CD4-positive, alpha-beta T cell treated with Interleukin-4 for 1 hour (primary cell): ENCODE measurements around the gene LIX1L.
A peak's percentile ranks its signal among the peaks of the same experiment; 100 is the strongest.

Experiments used
- DNase-seq, 2 donors: peaks; one replicate each; pipeline ENCODE4 v3.0.0-alpha.2; 2020 to 2022

The LIX1L gene

GRCh38 chr1:145891587-145892485 lies 66.0 kb downstream of the LIX1L start:
- DNase-seq, result peak; percentile 47 to 57

GRCh38 chr1:145891143-145891542 lies 66.7 kb downstream of the LIX1L start:
- DNase-seq, result no peak

GRCh38 chr1:145889722-145890121 lies 68.1 kb downstream of the LIX1L start:
- no peak for DNase-seq

- no peak for DNase-seq
Observed at GRCh38 chr1:145887631-145888030, 70.2 kb downstream of the LIX1L start.

GRCh38 chr1:145886816-145887215 lies 71.0 kb downstream of the LIX1L start:
- DNase-seq, result no peak

- DNase-seq, result no peak
Observed at GRCh38 chr1:145886390-145886789, 71.4 kb downstream of the LIX1L start.

- peak; percentile 87 to 88 for DNase-seq
Observed at GRCh38 chr1:145885738-145886287, 72.0 kb downstream of the LIX1L start, which contains the start of gene ANKRD35. ANKRD35 (minus strand) TSS chr1:145885866; CDS start chr1:145885758, 108 bp downstream.

GRCh38 chr1:145884675-145885074 lies 73.1 kb downstream of the LIX1L start:
- DNase-seq, result no peak
